ENCODE data around the gene OR2A42. TPM values are rescaled to one million over a fixed set of nuclear protein-coding genes. Genes with fewer than 3 reads are reported as not detected.
"Not testable (repeated sequence)": the region's sequence is repeated elsewhere in the genome, so short reads cannot be mapped to it uniquely, and the experiment has no call there.

The OR2A42 gene, protein sequence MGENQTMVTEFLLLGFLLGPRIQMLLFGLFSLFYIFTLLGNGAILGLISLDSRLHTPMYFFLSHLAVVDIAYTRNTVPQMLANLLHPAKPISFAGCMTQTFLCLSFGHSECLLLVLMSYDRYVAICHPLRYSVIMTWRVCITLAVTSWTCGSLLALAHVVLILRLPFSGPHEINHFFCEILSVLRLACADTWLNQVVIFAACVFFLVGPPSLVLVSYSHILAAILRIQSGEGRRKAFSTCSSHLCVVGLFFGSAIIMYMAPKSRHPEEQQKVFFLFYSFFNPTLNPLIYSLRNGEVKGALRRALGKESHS
- 1 to 10 TPM in 2 of 4 donors, under 1 TPM in 2; 0.40 to 3.7 (median 0.97) TPM for total RNA-seq

DNA sequence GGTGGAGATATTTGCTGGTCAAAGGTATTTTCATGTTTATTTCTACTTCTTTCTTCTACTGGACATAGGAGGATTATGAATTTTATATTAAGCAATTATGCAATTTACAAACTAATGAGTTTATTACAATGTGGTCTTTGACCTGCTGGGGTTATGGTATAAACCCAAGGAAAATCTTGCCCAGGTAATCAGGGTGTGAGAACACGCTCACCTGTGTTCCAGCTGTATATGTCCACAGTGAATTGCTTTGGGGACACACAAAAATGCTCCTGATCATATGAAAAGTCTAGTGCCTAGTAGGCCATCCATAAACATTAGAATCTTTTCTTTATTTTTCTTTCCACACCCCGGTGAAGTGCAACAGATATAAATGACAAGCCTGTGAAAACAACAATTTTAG lies at the start of gene OR2A42:
TSS of gene OR2A42 (minus strand) at position 241 of the 400 bp plus-strand sequence. CDS start 6,762 bp downstream, outside the sequence.
- H3K27ac ChIP-seq; H3K9me3 ChIP-seq; DNase-seq; H3K36me3 ChIP-seq; H3K4me1 ChIP-seq; H3K27me3 ChIP-seq; intact Hi-C loops (cut with DNase I); H3K4me3 ChIP-seq (replicated peaks in 1 of 3): not testable (repeated sequence)
- 91 to 100% methylated on average over 1 of the region's 2 CpGs for WGBS, 2 donors

DNA sequence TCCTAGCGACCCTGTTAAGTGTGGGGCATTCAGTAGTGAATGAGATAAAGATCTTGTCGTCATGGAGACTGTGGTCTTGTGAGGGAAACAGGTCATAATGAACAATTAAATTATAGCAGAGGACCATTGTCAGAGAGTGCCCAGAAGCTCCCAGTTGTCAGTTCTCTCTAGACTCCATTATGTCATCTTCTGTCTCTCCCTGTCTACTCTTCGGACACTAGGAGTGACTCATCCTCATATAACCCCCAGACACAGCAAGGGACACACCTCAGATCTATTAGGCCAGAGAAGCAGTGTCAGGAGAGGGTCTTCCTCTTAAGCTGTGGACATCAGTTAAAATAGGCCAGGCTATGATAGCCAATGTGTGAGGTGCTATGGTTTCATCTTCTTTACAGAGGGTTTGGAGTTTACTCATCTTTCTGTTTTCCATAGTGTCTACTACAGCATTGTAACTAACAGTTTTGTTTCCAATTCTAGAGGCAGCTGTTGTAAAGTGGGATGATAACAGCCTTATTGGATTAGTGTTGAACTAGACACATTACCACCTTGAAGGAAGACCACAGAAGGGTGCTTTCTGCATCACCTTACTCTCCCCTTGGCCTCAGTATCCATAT lies 47.9 kb upstream of the OR2A42 start:
- DNase-seq; H3K4me3 ChIP-seq (replicated peaks in 1 of 3); H3K4me1 ChIP-seq; intact Hi-C loops (cut with DNase I); H3K27ac ChIP-seq; H3K36me3 ChIP-seq; H3K9me3 ChIP-seq; H3K27me3 ChIP-seq: not testable (repeated sequence)
- no CpG with 5 or more reads among the region's 3 CpGs for WGBS, 2 donors

DNA sequence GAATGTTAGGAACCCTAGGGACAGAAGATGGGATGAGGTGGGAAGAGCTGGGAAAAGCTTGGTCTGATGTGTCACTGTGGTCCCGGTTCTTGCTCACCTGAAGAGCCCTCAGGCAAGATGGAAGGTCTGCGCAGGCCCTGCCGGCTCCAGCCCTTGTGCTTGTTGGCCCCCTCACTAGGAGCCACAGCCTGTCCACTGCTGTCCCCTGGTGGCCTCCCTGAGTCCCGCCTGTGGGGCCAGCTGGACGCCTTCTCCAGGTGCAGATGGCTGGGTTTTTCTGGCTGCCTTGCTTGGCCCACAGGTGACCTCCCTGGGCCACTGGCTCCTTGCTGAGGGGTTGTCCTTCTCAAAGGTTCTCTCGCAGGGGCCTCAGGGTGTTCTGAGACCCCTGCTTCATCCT lies 44.3 kb upstream of the OR2A42 start:
- intact Hi-C loops (cut with DNase I); H3K4me3 ChIP-seq (replicated peaks in 1 of 3); H3K9me3 ChIP-seq; H3K27me3 ChIP-seq; H3K4me1 ChIP-seq; H3K36me3 ChIP-seq; DNase-seq; H3K27ac ChIP-seq: not testable (repeated sequence)
- WGBS, 2 donors: no CpG with 5 or more reads among the region's 6 CpGs

DNA sequence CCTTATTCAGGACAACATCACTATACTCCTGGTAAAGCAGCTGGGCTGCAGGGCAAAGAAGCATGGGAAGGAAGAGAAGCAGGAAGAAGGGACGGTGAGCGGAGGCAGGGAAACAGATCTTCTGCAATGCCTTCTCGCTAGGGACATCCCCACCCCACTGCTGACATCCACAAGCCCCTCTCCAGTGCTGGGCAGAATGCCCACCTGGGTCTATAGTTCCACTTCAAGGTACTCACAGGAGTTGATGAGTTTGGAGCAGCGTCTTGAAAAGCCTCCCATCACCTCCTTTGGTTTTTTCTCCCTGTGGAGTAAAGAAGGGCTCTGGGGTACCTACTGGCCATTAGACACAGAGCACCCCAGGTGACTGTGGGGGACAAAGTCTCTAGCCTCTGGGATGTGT lies 43.1 kb upstream of the OR2A42 start:
- WGBS, 2 donors: 80 to 100% methylated on average over 1 of the region's 4 CpGs
- intact Hi-C loops (cut with DNase I); H3K9me3 ChIP-seq; H3K4me1 ChIP-seq; H3K27ac ChIP-seq; H3K36me3 ChIP-seq; H3K27me3 ChIP-seq; H3K4me3 ChIP-seq (replicated peaks in 1 of 3): not testable (repeated sequence)
- DNase-seq: peak in 1 of 2 donors; percentile 4

DNA sequence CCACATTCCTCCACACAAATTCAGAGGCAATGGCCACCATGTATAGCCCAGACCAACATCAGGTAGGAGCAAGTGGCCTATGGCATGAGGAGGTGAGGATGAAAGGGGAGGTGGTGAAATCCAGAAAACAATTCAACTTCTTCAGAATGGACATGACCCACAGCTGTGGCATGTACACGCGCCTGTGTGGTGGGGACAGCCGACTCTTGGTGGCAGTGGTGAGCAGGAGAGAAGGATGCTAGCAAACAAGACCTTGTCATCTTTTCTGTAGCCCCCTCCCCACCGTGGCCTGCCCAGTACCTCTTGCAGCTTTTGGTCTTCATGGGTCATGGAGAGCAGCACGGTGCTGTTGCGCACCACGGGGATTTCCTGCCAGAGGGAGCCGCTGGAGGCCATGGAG lies 42.6 kb upstream of the OR2A42 start:
- H3K27me3 ChIP-seq; H3K9me3 ChIP-seq; H3K4me3 ChIP-seq (replicated peaks in 1 of 3); DNase-seq; H3K27ac ChIP-seq; intact Hi-C loops (cut with DNase I); H3K4me1 ChIP-seq; H3K36me3 ChIP-seq: not testable (repeated sequence)
- WGBS, 2 donors: no CpG with 5 or more reads among the region's 8 CpGs

DNA sequence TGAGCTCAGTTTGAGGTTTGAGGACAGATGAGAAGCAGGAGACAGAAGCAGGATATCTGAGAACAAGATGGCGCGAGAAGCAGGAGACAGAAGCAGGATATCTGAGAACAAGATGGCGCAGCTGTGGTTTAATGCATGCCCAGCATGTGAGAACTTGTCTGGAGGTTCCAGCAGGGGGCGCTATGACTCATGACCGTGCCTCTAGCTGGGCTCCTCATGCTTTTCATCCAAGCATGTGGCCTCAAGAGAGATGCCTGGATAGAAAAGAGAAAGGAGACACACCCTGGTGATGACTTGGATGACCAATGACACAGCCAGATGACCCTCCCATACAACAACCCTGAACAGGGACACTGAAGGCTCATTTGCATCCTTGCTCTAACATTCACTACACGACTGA lies 40.6 kb upstream of the OR2A42 start:
- H3K4me3 ChIP-seq (replicated peaks in 1 of 3); DNase-seq; H3K27me3 ChIP-seq; H3K27ac ChIP-seq; intact Hi-C loops (cut with DNase I); H3K36me3 ChIP-seq; H3K4me1 ChIP-seq; H3K9me3 ChIP-seq: not testable (repeated sequence)
- 84 to 98% methylated on average over 3 to 4 of the region's 6 CpGs for WGBS, 2 donors

DNA sequence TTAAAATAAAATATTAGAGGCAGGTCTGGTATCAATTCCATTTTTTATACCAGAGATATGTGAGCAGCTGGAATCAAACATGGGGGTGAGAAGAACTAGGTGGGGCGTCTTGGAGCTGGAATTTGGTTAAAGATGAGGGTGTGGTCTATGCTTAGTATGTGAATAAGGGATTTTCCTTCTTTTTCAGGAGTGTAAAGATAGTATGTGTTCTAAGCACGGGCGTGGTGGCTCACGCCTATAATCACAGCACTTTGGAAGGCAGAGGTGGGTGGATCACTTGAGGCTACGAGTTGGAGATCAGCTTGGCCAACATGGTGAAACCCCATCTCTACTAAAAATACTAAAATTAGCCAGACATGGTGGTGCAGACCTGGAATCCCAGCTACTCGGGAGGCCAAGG lies 35.9 kb upstream of the OR2A42 start:
- intact Hi-C loops (cut with DNase I); H3K36me3 ChIP-seq; H3K4me3 ChIP-seq (replicated peaks in 1 of 3); H3K9me3 ChIP-seq; H3K27ac ChIP-seq; DNase-seq; H3K4me1 ChIP-seq; H3K27me3 ChIP-seq: not testable (repeated sequence)
- 96 to 100% methylated on average over 4 to 5 of the region's 6 CpGs for WGBS, 2 donors

DNA sequence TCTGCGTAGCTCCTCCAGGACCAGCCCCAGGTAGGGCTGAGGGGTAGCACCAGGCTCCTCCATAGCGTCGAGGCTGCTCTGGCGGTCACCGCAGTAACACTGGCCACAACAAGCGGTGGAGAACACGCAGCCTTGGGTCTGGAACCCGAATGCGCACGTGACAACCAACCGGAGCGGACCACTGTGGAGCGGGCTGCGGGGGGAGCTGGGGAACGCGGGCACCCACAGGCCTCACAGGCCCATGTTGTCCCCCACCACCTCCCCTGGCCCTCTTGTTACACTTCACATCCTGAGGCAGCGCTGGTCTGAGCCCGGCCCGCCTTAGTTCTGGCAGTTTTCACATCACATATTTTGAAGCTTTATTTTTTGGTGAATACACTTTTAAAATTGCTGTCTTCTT lies 29.8 kb upstream of the OR2A42 start, which contains the start of gene CTAGE8:
TSS of gene CTAGE8 (minus strand) at position 101 of the 400 bp plus-strand sequence. CDS start at position 63, 38 bp downstream.
- no CpG with 5 or more reads among the region's 19 CpGs for WGBS, 2 donors
- intact Hi-C loops (cut with DNase I): not testable (repeated sequence)

DNA sequence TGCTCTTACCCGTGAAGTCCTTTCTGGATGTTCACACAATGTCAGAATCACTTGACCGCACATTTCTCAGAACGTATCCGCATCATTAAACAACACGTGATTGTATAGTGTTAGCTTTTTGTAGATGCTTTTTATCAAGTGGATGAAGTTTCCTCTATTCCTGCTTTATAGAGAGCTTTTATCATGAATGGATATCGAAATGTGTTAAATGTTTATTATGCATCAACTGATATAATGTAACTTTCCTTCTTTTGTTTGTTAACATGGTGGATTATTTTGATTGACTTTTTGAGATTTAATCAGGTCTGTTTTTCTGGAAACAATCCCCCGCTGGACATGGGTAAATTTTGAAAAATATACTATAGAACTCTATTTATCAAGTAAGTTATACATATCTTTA lies 25.3 kb upstream of the OR2A42 start, which contains the start of gene OR2A7:
TSS of gene OR2A7 (minus strand) at position 101 of the 400 bp plus-strand sequence. CDS start 5,164 bp downstream, outside the sequence.
- H3K27ac ChIP-seq; H3K4me1 ChIP-seq; DNase-seq; H3K4me3 ChIP-seq (replicated peaks in 1 of 3); intact Hi-C loops (cut with DNase I); H3K9me3 ChIP-seq; H3K27me3 ChIP-seq; H3K36me3 ChIP-seq: not testable (repeated sequence)
- WGBS, 2 donors: 85 to 100% methylated on average over 2 to 6 of the region's 7 CpGs

More for the DNA sequence above, 29.8 kb upstream of the OR2A42 start, which contains the start of gene CTAGE8:
- H3K27me3 ChIP-seq; H3K4me1 ChIP-seq; H3K4me3 ChIP-seq (replicated peaks in 1 of 3); H3K9me3 ChIP-seq; H3K27ac ChIP-seq; DNase-seq; H3K36me3 ChIP-seq: not testable (repeated sequence)

DNA sequence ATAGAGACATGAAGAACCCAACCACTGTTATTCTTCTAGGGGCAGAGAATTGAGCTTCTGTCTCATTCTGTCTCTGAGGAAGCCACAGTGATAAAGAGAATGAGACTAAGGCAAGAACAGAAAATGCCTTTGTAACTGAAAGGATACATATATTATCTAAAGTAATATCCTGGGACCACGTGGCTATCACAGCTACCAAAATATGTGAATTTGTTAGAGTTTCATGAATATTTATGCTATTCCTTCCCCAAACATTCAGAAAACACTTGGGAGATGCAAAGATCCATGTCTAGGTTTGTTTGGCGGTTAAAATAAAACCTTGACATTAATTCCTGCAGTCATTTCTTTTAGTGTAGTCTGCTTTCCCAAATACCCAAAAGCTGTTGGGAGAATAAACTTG lies 22.7 kb upstream of the OR2A42 start:
- H3K9me3 ChIP-seq; intact Hi-C loops (cut with DNase I); DNase-seq; H3K4me1 ChIP-seq; H3K27ac ChIP-seq; H3K36me3 ChIP-seq; H3K4me3 ChIP-seq (replicated peaks in 1 of 3); H3K27me3 ChIP-seq: not testable (repeated sequence)
- WGBS, 2 donors: no CpG with 5 or more reads among the region's 2 CpGs

DNA sequence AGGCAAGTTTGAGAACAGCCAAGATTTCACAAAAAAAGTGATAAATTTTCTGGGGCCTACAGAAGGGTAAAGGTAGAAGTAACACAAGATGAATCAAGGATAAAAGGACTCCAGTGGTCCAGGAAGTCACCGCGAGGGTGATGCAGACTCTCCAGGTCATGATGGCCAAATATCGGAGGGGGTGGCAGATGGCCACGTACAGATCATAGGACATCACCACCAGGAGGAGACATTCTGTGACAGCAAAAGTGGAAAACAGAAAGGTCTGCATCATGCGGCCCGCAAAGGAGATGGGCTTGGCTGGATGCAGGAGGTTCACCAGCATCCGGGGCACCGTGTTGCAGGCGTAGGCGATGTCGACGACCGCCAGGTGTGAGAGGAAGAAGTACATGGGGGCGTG lies 19.7 kb upstream of the OR2A42 start:
- H3K4me3 ChIP-seq (replicated peaks in 1 of 3); DNase-seq; H3K36me3 ChIP-seq; H3K9me3 ChIP-seq; H3K27me3 ChIP-seq; H3K27ac ChIP-seq; H3K4me1 ChIP-seq; intact Hi-C loops (cut with DNase I): not testable (repeated sequence)
- no CpG with 5 or more reads among the region's 14 CpGs for WGBS, 2 donors
